Fibroblast of peridontal ligament (primary cell): ENCODE data around the gene LRFN5.
A peak's percentile ranks its signal among the peaks of the same experiment; 100 is the strongest.

ENCODE experiments used
- DNase-seq: peaks from one replicate; pipeline ENCODE4 v3.0.0-alpha.2; 2010; ENCODE audit errors: extremely low read depth

The LRFN5 gene

DNA sequence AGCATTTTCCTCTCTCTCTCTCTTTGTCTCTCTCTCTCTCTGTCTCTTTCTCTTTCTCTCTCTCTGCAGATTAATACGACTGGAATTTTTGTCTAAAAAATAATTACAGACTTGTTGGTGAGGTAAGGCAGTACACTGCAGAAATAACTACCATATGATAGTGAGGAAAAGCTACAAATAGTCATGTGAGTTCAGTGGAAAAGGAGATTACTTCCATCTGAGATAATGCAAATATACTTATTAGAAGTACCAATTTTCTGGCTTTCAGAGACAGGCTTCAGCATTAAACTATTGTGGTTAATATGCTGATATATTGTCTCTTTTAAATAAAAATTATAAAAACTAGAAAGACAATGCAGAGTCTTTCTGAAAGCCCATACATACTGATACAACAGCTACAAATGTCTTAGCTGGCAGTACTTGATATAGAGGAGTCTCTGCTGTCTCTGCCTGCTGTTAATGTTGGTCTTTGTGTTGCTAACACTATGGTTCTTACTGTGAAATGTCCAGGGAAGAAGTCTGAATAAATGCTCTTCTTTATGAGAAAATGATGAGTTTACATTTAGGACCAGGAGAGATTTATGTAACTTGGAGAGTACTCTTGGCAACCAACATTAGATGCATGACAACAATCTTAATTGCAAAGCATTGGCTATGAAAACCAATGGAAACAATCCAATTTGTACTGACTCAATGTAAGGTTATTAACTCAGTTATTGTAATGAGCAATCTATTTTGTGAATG lies 167.0 kb downstream of the LRFN5 start:
- peak; percentile 6 for DNase-seq

DNA sequence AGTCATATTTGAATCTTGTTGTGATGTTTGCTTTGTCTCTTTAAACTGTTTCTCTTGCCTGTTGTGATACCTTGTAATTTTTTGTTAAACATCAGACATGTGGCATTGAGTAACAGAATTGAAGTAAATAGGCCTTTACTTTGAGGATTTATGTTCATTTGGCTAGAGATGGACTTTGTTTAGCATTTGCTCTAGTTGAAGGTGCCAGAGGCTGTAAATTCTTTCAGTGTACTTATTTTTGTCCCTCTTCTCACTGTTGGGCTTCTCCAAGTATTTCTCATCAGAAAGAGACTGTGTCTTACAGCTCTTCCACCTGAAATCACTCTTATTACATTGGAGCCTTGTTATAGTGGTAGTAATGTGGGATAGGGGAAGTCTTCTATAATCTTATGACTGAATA lies 175.8 kb downstream of the LRFN5 start:
- no peak for DNase-seq

DNA sequence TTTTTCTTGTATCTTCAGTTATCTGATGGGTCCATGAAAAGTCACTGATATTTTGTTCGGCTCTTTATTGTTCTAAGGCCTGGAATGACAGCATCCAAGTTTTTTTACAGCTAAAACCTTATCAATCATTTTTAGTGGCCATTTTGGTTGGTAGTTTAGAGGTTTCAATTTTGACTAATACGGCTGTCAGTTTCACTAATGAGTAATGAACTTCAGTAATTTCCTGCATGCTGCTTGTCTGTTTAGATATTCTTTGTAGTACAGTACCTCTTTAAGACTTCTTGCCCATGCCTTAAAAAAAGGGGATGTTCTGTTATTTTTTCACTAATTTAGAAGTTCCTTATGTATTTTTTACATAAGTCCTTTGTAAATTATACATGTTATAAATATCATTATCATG lies 176.7 kb downstream of the LRFN5 start:
- no peak for DNase-seq

DNA sequence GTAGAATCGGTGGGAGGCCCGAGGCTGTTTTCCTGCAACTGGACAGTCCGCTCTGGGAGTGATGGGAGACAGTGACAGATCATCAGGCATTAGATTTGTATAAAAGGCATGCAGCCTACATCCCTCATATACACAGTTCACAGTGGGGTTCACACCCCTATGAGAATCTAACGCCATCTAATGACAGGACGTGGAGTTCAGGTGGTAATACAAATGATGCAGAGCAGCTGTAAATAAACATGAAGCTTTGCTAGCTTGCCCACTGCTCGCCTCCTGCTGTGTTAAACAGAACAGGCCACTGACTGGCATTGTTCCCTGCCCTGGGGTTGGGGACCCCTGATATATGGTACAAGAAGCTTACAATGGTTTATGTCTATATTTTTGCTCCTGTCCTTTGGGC lies 179.0 kb downstream of the LRFN5 start:
- DNase-seq = no peak

GRCh38 chr14:41799817-41800216 lies 193.1 kb downstream of the LRFN5 start:
- no peak for DNase-seq

DNA sequence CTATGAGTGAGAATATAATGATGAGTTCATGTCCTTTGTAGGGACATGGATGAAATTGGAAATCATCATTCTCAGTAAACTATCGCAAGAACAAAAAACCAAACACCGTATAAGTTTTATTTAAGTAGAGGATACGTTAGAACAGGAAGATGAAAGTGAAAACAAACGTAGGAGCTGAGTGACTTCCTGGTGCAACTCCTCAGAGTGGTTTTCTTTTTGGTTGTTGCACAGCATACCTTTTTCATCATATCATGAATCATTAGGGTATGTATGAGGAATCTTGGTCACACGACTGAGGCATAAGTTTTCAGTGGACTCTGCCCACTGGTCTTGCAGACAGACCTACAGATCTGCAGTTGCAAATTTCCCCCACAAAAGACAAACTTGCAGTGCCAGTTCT lies 199.0 kb downstream of the LRFN5 start:
- no peak for DNase-seq

- DNase-seq = peak; percentile 11
Observed at GRCh38 chr14:41806366-41806975, 199.8 kb downstream of the LRFN5 start.

DNA sequence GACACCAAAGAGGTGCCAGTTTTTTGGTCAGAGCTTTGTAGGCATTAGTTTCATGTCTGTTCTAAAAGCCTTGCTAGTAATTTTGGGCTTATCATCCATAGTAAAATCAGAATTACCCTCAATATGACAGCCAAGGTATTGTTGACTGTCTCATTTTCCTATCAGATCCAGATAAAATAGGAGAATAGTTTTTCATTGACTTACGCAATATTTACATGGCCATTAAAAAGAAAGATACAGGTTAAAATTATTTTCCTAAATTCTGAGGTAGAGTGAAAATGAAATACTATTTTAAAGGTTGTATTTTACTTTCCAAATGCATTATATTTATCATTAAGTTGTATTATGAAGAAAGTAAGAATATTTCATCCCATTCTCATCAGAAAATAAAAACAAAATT lies 203.7 kb downstream of the LRFN5 start:
- no peak for DNase-seq

- no peak for DNase-seq
Observed at GRCh38 chr14:41817626-41818025, 210.9 kb downstream of the LRFN5 start.

DNA sequence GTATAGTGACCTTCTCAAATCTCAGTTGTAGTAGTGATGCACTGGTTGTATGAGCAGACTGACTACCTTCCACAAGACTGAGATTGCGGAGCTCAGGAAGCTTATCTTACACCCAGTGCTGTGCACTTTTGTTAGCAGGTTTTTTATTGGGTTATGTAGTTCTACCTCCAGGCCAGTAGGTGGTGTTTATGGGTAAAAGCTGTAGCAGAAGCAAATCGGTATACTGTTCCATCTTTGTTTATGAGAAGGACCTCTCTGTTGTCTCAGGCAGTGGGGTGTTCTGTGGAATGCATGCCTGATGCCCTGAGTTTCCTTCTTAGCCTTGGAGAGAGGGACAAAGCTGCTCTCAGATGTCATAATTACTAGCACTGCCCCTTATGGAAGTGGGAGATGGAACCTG lies 217.8 kb downstream of the LRFN5 start:
- DNase-seq = no peak

- no peak for DNase-seq
Observed at GRCh38 chr14:41825622-41826021, 218.9 kb downstream of the LRFN5 start.

DNA sequence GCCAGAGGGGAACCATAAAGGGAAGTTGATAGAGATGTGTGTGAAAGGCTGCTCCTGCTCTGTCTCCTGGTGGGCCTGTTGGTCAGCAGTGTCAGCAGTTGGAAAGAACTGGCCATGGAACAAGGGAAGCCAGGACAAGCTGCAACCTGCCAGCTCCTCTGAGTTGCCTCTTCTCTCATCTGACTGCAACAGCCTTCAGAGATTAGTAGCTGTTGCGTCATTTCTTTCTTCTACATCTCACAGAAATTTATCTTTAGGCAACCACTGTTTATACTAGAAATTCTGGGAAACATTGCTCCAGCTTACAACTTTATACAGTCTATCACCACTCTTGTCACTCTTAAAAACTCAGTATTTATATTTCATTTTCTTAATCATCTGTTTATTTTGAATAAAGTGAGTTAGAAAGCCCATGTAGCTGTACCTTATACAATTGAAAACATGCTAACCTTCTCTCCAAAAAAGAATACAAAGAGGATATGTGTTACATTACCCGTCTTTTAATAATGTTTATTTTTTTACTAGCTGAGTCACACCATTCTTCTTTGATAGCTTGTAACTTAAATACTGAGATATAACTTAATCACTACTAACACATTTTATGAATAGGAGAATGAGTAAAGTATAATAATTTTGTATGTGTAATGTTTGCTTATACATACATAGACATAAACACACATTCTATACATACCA lies 224.2 kb downstream of the LRFN5 start:
- DNase-seq = peak; percentile 87

DNA sequence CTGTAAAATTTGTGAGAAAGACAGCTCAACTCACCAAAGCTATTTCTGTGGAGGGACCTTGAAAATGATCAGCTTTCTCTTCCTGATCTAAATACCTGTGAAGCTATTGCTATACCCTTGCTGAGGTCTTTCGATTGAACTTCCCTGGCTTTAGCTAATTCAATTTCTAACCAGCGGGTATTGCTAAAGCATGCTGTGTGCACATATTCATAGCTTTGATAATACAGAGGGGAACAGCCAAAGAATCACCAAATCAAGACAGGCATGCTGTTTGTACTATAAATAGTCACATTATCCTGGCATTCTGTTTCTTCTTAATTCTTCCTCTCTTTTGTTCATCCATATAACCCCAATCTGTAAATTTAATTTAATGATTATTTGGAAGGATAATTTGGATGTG lies 233.0 kb downstream of the LRFN5 start:
- DNase-seq = no peak

GRCh38 chr14:41859336-41859735 lies 252.7 kb downstream of the LRFN5 start:
- peak; percentile 37 for DNase-seq

- peak; percentile 11 for DNase-seq
Observed at GRCh38 chr14:41860586-41860985, 253.9 kb downstream of the LRFN5 start.

DNA sequence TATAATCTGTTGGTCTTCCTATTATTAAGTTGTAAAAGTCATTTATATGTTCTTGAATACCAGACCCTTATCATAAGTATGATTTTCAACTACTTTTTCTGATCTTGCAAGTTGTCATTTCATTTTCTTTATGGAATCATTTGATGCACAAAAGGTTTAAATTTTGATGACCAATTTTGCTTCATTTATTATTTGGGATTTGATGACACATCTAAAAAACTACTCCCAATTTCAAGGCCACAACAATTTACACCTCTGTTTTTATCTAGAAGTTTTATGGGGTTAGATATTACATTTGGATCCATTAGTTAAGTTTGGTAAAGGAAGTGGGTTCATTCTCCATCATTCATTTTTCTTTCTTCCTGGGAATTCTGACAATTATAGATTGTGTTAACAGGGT lies 259.2 kb downstream of the LRFN5 start:
- no peak for DNase-seq

GRCh38 chr14:41868396-41868795 lies 261.7 kb downstream of the LRFN5 start:
- DNase-seq = no peak

- DNase-seq = peak; percentile 73
Observed at GRCh38 chr14:41872931-41873685, 266.4 kb downstream of the LRFN5 start.

DNA sequence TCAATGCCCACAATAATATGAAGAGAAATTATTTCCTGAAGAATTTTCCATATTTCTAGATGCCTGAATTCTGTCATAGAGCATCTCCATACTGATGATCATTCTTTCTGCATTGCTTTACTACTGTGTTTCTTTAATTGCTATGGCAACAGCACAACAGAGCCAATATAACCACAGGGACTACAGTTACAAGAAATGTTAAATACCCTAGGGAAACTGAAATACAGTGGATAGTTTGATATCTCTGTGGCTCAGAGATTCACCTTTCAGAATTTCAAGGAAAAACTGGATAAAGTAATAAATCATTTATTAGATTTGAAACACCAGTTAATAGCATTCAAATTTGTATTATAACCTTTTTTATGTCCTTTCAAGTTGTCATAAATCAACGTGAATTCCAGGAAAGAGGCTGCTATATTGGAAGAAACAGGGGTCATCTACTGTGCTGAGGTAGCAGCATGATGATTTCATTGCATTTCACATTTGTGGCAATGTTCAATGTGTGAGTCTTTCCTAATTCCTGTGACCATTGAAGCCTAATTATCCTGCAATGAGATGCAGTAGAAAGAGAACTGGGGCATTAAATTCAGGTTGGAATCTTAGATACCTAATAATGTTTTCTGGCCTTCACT lies 267.1 kb downstream of the LRFN5 start:
- peak; percentile 86 for DNase-seq

GRCh38 chr14:41875116-41875515 lies 268.4 kb downstream of the LRFN5 start:
- DNase-seq = no peak

- DNase-seq = no peak
Observed at GRCh38 chr14:41878321-41878720, 271.6 kb downstream of the LRFN5 start.

GRCh38 chr14:41891624-41892023 lies 284.9 kb downstream of the LRFN5 start:
- no peak for DNase-seq
